HG03469 (cell line): ENCODE data around the gene PDPK1.
"Not testable (repeated sequence)": the region's sequence is repeated elsewhere in the genome, so short reads cannot be mapped to it uniquely, and the experiment has no call there.

ENCODE experiments used
- ATAC-seq: cut with Tn5 transposase; IDR thresholded peaks from one replicate; pipeline ENCODE4 v1.9.1; 2021; ENCODE audit warnings: mild to moderate bottlenecking, moderate library complexity, moderate number of reproducible peaks; ENCODE audit not compliant: unreplicated experiment

PDPK1 gene

DNA sequence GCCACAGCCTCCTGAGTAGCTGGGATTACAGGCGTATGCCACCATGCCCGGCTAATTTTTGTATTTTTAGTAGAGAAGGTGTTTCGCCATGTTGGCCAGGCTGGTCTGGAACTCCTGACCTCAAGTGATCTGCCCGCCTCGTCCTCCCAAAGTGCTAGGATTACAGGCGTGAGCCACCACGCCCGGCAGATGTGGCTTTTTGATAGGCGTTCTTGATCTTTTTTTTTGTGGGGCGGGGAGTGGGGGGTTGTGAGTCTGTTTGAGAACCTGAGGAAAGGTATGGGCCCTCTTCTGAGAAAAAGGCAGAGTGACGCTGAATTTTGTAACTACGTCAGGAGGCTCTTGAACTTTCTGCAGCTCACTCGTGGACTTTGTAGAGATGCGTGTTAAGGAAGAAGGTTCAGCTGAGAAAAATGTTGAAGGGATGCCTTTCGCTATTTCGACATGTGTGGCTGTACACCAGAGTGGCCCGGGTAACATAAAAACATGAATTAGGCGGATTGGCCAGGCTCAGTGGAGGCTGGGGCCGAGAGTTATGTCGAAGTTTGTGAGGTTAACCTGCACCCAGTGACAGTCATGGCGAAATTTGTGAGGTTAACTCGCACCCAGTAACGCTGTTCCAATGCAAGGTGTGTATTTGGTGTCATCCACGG is 1.5 kb downstream of the PDPK1 start:
- ATAC-seq = not testable (repeated sequence)

DNA sequence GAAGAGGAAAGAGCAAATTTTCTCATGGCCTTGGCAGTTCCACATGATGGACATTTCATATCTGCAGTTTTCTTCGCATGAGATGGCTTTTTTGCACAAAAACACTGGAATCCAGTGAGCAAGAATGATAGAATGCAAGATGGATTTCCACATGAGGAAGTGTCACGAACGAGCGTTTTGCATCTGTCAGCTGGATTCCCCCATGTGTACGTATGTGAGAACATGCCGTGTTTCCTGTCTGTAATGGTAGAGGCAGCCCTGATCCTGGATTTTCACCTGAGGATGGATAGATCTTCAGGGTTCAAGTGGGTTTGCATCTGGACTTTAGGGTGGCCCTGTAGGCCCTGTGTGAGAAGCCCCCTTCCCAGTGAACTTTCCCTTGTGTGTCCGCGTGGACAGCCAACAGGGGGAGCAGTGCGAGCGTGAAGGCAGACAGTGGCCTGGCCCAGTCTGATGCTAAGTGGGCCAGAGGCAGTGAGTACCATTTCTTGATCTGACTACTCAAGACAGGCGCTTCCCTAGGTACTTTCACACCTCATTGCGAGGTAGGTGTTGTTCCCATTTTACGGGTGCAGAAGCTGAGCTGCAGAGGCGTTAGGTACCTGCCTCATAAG is 2.1 kb downstream of the PDPK1 start:
- ATAC-seq = not testable (repeated sequence)

DNA sequence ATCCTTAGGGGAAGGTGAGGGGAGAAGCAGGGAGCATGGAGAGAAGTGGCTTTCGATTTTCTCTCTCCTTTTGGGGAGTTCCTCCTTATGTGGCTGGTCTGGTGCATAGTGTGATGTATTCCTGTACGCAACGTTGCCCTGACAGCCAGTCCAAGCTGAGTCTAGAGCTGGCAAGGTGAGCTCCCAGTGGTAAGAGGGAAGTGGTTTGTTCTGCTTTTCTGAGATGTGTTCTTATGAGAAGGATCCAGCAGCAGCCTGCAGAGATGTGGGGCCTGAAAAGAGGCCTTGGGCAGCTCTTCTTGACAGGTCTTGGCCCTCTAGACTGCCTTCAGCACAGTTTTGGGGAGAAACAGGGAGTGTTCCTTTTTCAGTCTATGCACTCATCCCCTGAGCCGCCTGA is 3.1 kb downstream of the PDPK1 start:
- ATAC-seq = not testable (repeated sequence)

DNA sequence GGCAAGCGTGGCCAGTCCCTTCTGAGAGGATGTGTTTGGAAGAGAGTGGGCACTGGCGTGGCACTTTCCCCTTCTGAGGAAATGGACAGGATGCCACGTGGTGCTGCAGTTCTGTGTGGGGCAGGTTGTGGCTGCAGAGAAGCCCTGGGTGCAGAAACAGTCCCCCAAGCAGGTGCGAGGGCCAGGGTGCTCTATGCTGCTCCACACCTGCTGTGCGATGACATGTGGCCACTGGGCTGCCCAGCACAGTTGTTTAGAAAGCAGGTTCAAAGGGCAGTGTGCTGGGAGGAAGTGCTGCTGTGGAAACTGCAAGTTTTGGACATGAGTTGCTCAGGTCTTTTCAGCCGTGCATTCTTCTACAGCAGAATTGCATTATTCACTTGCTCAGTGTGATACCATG is 3.6 kb downstream of the PDPK1 start:
- not testable (repeated sequence) for ATAC-seq

DNA sequence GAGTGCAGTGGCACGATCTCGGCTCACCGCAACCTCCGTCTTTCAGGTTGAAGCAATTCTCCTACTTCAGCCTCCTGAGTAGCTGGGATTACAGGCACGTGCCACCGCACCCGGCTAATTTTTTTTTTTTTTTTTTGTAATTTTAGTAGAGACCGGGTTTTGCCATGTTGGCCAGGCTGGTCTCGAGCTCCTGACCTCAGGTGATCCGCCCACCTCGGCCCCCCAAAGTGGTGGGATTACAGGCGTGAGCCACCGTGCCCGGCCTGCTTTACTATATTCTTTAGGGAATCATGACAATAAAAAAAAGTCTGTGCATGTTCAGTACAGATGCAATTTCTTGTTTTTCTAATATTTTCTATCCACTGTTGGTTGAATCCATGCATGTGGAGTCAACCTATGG is 6.0 kb downstream of the PDPK1 start:
- ATAC-seq = not testable (repeated sequence)

DNA sequence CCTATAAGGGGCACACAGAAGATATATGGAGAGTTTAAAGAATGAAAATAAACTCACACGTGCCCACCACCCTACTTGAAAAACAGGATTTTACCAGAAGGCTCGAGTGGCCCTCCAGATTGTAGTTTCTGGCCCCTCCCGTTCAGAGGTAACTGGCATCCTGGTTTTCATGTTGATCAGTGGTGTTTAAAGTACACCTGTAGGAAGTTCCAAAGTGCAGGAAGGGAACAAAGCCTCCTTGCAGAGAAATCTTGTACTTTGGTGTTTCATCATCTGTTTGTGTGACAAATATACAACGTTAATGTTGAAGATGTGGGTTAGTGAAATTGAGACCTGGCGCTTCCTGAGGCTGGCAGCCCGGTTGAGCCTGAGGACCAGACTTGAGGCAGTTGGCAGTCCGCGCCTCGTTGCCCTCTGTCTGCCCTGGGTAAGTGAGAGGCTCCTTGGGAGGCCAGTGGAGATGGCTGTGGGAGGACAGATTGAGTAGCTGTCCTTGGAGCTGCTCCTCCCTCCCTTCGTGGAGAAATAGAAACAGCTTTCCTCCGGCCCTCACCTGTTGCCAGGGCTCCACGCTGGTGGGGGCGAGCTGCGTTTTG is 12.6 kb downstream of the PDPK1 start:
- not testable (repeated sequence) for ATAC-seq

DNA sequence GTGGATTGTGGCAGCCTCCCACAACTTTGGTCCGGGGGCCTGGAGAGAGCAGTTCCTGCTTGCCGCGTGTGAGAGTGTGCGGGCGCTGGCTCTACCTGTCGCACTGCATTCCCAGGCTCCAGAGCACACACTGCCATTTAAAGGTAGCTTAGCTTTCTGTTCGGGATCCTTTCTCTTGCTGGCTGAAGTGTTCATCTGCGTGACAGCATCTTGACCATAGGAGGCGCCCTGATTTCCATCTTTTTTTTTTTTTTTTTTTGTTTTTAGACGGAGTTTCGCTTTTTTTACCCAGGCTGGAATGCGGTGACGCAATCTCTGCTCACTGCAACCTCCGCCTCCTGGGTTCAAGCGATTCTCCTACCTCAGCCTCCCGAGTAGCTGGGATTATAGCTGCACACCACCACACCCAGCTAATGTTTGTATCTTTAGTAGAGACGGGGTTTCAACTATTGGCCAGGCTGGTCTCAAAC is 13.6 kb downstream of the PDPK1 start:
- ATAC-seq = not testable (repeated sequence)

DNA sequence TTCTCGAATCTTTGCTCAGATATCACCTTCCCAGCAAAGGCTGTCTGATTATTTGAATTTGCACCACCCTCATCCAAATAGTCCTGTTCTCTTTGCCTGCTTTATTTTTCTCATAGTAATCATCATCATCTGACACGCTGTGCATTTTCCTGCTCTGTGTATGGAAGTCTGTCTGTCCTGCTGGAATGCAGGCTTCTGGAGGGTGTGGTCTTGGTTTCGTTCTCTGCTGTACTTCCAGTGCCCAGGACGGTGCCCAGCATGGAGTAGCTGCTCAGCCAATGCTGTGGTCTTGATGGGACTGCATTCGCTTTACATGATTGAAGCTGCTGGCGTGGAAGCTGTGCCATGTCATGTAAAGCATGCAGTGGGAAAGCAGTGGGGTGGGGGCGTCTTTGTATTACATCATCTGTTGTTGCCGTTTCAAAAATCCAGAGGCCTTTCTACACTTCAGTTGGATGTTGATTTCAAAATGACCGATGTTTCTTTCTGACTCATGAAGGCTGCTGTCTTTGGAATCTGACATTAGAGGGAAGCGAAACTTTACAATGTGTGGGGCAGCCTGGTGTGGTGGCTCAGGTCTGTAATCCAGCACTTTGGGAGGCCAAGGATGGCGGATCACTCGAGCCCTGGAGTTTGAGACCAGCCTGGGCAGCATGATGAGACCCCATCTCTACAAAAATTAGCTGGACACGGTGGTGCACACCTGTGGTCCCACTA is 17.0 kb downstream of the PDPK1 start:
- ATAC-seq = not testable (repeated sequence)

DNA sequence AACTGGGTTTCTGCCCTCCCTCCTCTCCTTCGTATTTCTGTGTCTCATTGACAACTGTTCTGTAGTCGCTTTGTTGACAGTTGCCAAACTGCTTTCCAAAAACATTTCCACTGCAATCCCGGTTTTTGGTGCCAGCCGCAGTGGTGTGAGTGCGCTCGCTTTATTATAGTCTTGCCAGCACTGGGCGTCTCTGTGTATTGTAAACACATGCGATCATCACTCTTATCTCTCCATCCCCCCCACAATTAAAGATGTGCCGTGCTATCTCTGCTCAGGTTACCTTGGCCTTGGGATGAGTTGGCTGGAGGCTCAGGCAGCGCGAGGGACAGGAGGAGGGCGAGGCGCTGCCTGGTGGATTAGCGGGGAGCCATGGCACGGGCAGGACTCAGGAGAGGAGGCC is 19.3 kb downstream of the PDPK1 start:
- not testable (repeated sequence) for ATAC-seq

DNA sequence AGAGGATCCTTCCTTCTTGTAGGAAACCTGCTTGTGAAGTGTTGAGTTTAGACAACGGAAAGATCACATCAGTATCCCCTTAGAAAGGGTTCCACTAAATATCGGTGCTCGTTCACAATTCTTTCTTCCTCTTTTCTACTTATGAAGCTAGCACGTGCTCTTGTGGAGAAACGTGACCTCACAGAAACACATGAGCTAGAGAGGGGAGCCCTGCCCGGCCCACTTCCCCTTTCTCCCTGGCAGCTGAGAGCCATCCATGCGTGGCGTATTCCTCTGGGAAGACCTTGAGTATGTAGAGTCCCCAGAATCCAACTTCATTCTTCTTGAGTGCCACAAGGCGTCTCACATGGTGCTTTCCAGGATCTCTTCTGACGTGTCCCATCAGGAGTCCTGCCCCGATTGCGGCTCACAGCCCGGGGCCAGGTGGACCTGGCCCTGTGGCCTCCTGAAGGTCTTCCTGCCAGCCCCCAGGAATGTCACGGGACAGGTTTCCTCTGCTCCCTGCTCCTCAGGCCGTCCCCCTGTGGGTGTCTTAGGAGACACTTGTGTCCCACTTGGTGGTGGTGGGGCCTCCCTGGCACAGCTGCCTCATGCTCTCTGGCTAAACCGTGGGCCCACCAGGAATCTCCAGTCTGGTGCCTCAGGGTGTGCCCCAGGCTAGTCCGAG is 22.4 kb downstream of the PDPK1 start:
- not testable (repeated sequence) for ATAC-seq

DNA sequence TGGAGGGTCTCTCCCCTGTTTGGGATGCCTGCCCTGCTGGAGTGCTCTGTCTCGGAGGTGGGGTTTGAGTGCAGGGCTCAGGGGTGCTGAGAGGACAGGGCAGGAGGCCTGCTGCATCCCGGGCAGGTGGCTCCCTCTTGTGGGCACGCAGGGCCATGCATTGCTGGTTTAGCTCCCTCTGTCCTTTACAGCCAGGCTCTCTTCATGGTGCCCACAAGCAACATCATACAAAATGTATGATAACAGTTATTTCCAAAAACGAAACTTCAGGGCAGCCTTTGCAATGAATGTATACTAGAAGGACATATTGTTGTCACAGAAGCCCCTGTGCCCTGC is 22.9 kb downstream of the PDPK1 start:
- ATAC-seq = not testable (repeated sequence)

DNA sequence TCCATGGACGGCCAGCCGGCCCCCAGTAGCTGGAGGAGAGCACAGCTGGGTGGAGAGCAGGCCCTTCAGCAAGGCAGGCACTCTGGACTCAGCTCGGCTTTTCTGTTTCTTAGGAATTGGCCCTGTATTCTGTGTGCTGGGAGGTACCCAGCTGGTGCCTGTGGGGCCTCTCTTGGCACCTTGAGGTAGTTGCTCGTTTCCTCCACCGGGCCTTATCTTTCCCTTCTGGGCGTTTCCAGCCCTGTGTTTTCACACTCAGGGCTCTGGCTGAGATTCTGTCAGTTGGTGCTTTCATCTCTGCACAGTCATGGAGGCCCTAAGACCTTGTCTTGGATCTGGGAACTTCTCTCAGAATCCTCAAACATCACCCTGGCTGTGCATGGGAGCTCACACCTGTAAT is 29.7 kb downstream of the PDPK1 start:
- not testable (repeated sequence) for ATAC-seq

DNA sequence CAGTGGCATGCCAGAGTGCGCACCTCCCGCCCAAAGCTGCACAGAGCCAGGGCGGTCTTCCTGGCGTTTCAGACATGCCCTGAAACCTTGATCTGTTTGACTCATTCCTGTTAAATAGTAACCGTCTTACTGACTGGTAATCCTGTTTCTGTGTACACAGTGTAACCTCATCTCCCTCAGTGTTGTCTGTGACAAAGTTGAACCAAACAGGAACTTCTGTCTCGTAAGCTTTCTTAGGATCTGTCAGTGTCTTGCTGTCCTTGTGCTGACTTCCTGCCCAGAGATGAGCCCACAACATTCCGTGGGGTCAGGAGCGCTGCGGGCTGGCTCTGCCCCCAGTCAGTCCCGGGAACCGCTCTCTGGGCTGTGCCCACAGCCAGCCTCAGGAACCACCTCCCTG is 30.8 kb downstream of the PDPK1 start:
- not testable (repeated sequence) for ATAC-seq

DNA sequence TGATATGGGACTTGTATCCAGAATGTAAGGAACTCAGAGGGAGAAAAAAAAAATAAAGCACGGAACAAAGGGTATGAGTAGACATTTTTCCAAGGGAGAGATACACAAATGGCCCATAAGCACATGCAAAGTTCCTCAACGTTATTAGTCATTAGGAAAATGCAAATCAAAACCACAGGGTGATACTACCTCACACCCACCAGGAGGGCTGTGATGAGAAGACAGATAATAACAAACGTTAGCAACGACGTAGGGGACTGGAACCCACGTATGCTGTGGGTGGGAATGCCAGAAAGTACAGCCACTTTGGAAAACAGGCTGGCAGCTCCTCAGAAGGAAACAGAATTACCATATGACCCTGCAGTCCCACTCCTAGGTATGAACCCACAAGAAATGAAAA is 34.9 kb downstream of the PDPK1 start:
- ATAC-seq = not testable (repeated sequence)

DNA sequence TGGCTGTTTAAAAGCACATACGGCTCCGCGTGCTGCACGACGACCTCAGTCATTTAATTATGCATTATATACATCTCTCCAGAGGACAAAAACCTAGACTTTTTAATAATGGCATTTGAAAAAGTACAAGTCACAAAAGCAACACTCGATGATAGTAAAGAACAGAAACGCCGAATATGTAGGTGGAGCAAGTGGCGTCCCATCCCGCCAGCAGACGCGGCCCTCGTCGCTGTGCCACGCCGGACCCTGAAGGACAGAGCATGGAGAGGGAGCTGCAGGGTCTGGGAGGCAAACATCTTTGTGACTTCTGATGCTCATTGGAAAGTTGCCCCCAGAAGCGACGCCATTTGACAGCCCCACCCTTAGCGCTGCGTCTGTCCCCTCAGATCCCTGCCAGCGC is 38.0 kb downstream of the PDPK1 start:
- not testable (repeated sequence) for ATAC-seq

DNA sequence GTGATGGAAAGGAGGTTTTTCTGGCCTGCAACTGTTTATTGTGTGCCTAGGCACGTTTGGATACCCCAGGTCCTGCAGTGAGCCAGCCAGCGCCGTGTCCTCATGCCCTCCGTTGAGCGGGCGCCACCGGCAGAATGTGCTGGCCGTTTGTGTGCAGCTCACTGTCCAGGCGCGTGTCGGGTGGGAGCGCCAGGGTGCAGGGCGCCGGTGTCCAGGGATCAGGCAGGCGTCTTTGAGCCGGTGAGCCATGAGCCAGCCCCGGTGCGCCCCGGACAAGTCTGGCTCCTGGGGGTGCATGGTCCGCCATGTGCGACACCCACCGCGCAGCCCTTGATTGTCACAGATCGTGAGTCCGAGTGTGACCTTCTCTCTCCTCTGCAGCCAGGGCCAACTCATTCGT is 39.2 kb downstream of the PDPK1 start:
- not testable (repeated sequence) for ATAC-seq

DNA sequence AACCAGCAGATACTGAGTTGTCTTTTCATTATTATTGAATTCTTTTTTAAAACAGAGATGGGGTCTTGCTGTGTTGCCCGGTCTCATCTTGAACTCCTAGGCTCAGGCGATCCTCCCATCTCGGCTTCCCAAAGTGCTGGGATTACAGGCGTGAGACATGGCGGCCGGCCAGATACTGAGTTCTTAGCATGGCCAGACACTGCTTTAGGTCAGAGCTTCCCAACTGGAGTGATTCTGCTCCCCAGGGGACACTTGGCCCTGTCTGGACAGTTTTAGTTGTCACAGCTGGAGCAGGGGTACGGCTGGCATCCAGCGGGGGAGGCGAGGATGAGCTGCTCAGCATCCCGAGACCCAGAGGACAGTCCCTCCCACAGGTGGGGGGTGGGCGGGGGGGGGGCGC is 41.1 kb downstream of the PDPK1 start:
- not testable (repeated sequence) for ATAC-seq

DNA sequence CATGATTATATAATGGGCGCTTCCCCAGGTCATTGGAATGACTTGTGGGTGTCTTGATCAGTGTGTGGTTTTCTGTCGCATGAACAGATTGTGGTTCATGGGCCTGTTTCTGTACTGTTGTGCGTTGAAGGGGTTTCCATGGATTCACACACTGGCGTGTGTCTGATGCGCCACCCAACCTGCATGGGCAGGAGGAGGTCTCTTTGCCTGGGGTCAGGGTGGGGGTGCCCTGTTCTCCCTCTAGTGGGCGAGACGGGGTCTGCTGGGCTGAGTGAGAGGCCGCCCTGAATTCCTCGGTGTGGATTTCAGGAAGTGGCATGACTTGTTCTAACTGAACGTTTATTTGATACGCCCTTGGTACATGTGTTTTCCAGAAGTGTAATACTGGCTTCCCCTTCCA is 42.3 kb downstream of the PDPK1 start:
- not testable (repeated sequence) for ATAC-seq

DNA sequence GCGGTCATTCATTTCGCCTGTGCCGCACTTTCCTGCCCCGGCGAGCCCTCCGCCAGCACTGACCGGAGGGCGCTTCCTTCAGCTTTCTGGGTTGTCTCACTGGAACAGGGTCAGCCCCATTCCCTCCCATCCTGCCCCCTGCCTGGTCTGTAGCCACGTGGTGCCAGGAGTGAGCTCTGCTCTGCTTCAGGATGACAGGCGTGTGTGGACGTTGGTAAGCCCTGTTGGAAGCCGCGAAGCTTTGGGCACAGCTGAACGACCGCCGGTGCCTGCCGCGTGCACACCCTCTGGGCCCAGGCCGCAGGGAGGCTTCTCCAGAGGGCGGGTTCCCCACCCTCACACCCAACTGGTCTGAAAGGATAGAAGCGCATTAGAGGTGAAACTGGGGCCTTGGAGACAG is 43.0 kb downstream of the PDPK1 start:
- not testable (repeated sequence) for ATAC-seq

DNA sequence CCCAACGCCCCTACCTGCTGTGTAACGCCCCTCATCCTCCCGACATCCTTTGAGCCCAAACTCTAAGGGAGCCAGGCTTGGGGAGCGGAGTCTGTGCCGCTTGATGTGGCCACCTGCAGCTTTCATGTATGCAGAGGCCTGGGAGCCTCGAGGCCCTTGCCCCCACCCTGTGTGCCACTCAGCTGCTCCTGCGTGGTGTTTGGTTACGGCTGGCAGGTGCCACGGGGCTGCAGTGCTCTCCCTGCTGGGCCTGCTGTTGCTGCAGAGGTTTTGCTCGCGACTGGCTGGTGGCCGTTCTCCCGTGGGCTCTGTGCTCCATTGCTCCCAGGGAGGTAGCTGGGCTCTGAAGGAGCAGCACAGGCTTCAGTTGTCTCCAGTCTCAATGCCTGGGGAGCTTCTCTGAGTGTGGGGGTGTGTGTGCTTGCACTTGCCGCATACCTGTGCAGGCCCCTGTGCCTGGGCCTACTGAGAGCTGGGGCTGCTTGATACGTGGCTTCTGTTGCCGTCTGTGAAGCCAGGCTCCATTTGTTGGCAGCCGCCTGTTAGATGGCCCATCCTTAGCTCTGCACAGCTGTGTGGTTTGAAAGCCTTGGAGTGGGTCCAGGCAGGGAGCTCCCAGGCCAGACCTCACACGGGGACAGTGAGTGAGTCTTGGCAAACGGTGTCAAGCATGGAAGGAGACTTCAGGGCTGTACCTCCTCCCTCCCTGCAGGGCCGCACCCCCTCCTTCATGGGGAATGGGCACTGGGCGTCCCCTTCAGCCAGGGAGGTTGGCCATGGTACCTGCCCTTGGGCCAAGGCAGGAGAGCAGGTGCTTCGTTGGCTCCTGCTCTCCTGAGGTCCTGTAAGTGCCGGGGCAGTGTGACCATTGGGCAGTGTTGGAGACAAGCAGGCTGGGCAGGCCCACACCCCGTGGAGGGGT is 47.2 kb downstream of the PDPK1 start:
- no peak for ATAC-seq
